NT2/D1 (cell line): Measurements from ENCODE around the gene PRR36.

ENCODE experiments used
- YY1 ChIP-seq: IDR thresholded peaks from 2 replicates; pipeline ENCODE4 v1.6.1; 2011; ENCODE audit not compliant: insufficient read length, insufficient read depth
- ZNF274 ChIP-seq: IDR thresholded peaks from 2 replicates; pipeline ENCODE4 v1.6.1; 2011; ENCODE audit warnings: mild to moderate bottlenecking, low read depth, low read length

DNA sequence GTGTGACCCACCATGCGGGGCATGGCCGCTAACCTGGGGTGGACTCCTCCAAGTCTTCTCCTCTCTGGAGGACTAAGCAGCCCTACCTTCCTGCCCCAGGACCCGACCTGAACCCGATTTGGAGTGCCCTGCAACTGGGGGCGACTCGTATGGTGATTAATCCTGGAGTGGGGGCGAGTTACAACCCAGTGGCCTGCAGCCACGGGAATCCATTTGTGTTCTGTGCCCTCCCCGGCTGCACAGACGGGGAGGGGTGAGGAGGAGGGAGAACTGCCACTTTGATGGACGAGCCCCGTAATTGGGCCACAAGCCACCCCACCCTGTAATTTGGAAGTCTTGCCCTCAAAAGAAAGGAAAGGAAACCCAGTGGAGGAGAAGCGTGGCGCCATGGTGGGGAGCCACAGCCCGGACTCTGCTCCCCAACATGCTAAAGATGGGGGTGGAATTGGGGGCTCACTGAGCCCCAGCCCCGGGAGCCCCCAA is 18.0 kb downstream of the PRR36 start:
- TF ChIP-seq ZNF274 (no peak), YY1 (no peak)
